Lower leg skin (tissue), 4 donors: Measurements from ENCODE around the gene ZNF766. TPM values are rescaled to one million over a fixed set of nuclear protein-coding genes. Genes with fewer than 3 reads are reported as not detected.
"Not testable (repeated sequence)": the region's sequence is repeated elsewhere in the genome, so short reads cannot be mapped to it uniquely, and the experiment has no call there.

ENCODE experiments used
- DNase-seq, 2 donors: peaks; one replicate each; pipeline ENCODE4 v3.0.0-alpha.2; 2019; ENCODE audit warnings: low spot score in 2 of 2
- H3K4me3 ChIP-seq: fragments of 200-600 bp; sonication (generic); 2 replicates; pipeline ENCODE4 v1.5.1; 2017; ENCODE audit warnings: mild to moderate bottlenecking, low read depth; ENCODE audit not compliant: poor library complexity, severe bottlenecking
- POLR2A ChIP-seq, 2 donors: fragments of 450-650 bp; IDR thresholded peaks; one replicate each; pipeline ENCODE4 v1.6.1; 2016 to 2017; ENCODE audit warnings: antibody characterized with exemption in 2 of 2, mild to moderate bottlenecking in 1 of 2, moderate library complexity in 1 of 2
- WGBS, 2 donors: methylation state at CpG; one replicate each; pipeline ENCODE4 v1.1.5; 2018; 5-methylcytosine and 5-hydroxymethylcytosine counted together
- intact Hi-C: fragments of 100-400 bp; cut with DNase I; formaldehyde crosslinking; loops from one replicate; pipeline ENCODE4 v1.15.0; 2023; ENCODE audit warnings: low total_unique reads
- total RNA-seq, 4 donors: library from RNA; depleted of rRNA; stranded (reverse); fragments of >200 nt; gene quantifications; one replicate each; pipeline ENCODE4 v1.1.0, GENCODE V29; 2016
- TF ChIP-seq, protein P1 (sequence below), 3 donors: fragments of 450-650 bp; IDR thresholded peaks; one replicate each; pipeline ENCODE4 v1.5.1; 2016; ENCODE audit warnings: antibody characterized with exemption in 3 of 3, mild to moderate bottlenecking in 3 of 3, moderate library complexity in 2 of 3

Gene ZNF766
- total RNA-seq, 4 donors from 2014 or later: 8.0 to 18.4 (median 14.6) TPM

GRCh38 chr19:52258426-52258825, 11.0 kb upstream of the ZNF766 start:
- H3K4me3 ChIP-seq: no peak overlapping the region
- TF ChIP-seq, protein P1, sequence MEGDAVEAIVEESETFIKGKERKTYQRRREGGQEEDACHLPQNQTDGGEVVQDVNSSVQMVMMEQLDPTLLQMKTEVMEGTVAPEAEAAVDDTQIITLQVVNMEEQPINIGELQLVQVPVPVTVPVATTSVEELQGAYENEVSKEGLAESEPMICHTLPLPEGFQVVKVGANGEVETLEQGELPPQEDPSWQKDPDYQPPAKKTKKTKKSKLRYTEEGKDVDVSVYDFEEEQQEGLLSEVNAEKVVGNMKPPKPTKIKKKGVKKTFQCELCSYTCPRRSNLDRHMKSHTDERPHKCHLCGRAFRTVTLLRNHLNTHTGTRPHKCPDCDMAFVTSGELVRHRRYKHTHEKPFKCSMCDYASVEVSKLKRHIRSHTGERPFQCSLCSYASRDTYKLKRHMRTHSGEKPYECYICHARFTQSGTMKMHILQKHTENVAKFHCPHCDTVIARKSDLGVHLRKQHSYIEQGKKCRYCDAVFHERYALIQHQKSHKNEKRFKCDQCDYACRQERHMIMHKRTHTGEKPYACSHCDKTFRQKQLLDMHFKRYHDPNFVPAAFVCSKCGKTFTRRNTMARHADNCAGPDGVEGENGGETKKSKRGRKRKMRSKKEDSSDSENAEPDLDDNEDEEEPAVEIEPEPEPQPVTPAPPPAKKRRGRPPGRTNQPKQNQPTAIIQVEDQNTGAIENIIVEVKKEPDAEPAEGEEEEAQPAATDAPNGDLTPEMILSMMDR (IDR thresholded peaks at IDR 0.05): no peak
- TF ChIP-seq POLR2A (IDR thresholded peaks at IDR 0.05): no peak
- intact Hi-C loops: no loop called here
- WGBS, 2 donors: 98% methylated on average over 5 of the region's 5 CpGs
- no peak for DNase-seq

GRCh38 chr19:52265556-52265955, 3.8 kb upstream of the ZNF766 start:
- DNase-seq, H3K4me3 ChIP-seq, intact Hi-C loops: not testable (repeated sequence)
- WGBS, 2 donors: 85 to 92% methylated on average over 6 of the region's 6 CpGs

DNA sequence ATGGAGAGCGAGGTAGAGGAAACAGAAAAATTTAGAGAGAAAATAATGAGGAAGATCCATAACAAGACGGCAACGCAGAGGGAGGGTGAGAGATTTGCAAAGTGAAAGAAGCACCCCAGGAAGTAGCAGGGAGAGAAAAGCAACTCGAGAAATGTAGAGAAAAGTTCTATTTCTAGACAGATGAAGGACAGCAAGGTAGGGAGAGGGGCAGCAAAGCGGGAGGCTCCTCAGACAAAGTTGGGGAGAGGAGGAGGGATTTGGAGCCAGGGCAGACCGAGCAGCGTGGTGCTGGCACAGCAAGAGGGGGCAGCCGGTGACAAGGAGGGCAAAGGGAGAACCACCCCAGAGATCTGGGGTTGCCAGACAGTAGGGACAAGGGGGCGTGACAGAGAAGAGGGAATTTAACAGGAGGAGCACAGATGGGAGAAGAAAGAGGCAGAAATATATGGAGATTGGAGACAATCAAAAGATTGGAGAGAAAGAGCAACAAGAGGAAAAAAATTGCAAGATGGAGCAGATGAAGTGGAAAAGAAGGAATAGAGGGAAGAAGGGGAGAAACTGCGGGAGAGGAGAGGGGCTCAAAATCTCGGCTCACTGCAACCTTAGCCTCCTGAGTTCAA, 989 bp downstream of the ZNF766 start:
- 8 to 9% methylated on average over 11 of the region's 11 CpGs for WGBS, 2 donors
- peak overlapping the region; percentile 99 for H3K4me3 ChIP-seq
- TF ChIP-seq, protein P1 (IDR thresholded peaks at IDR 0.05): no peak
- no peak for TF ChIP-seq POLR2A (IDR thresholded peaks at IDR 0.05)
- intact Hi-C loops: no loop called here
- DNase-seq: no peak

- H3K4me3 ChIP-seq: no peak overlapping the region
- DNase-seq: peak in 1 of 2 donors; percentile 75
- TF ChIP-seq POLR2A (IDR thresholded peaks at IDR 0.05): no peak
- TF ChIP-seq, protein P1 (IDR thresholded peaks at IDR 0.05): no peak
- 93 to 100% methylated on average over 2 of the region's 2 CpGs for WGBS, 2 donors
- intact Hi-C loops: no loop called here
Measured at GRCh38 chr19:52273301-52273700, 3.9 kb downstream of the ZNF766 start.

GRCh38 chr19:52274191-52274590, 4.8 kb downstream of the ZNF766 start:
- peak in 1 of 2 donors; percentile 21 for DNase-seq
- intact Hi-C loops: no loop called here
- WGBS, 2 donors: 82 to 95% methylated on average over 5 of the region's 5 CpGs
- no peak overlapping the region for H3K4me3 ChIP-seq
- no peak for TF ChIP-seq POLR2A (IDR thresholded peaks at IDR 0.05)
- TF ChIP-seq, protein P1 (IDR thresholded peaks at IDR 0.05): no peak

DNA sequence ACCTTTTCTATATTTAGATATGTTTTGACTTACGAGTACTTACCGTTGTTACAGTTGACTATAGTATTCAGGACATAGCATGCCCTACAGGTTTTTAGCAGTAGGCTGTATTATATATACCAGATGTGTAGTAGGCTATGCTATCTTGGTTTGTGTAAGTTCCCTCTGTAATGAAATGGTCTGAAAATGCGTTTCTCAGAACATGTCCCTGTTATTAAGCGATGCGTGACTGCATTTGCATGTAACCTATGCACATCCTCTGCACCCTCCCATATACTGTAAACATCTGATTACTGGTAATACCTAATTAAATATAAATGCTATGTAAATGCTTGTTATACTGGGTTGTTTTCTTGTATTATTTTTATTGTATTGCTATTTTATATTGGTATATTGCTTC, 6.6 kb downstream of the ZNF766 start:
- no peak for TF ChIP-seq POLR2A (IDR thresholded peaks at IDR 0.05)
- TF ChIP-seq, protein P1 (IDR thresholded peaks at IDR 0.05): no peak
- intact Hi-C loops: no loop called here
- WGBS, 2 donors: 79 to 87% methylated on average over 5 of the region's 5 CpGs
- no peak overlapping the region for H3K4me3 ChIP-seq
- no peak for DNase-seq
